GM21529 (cell line): ENCODE results near the gene PIK3R5.
A peak's percentile ranks its signal among the peaks of the same experiment; 100 is the strongest.
"Not testable (repeated sequence)": the region's sequence is repeated elsewhere in the genome, so short reads cannot be mapped to it uniquely, and the experiment has no call there.

Experiments used
- ATAC-seq: cut with Tn5 transposase; IDR thresholded peaks from one replicate; pipeline ENCODE4 v1.9.1; 2021; ENCODE audit not compliant: unreplicated experiment

Gene PIK3R5

DNA sequence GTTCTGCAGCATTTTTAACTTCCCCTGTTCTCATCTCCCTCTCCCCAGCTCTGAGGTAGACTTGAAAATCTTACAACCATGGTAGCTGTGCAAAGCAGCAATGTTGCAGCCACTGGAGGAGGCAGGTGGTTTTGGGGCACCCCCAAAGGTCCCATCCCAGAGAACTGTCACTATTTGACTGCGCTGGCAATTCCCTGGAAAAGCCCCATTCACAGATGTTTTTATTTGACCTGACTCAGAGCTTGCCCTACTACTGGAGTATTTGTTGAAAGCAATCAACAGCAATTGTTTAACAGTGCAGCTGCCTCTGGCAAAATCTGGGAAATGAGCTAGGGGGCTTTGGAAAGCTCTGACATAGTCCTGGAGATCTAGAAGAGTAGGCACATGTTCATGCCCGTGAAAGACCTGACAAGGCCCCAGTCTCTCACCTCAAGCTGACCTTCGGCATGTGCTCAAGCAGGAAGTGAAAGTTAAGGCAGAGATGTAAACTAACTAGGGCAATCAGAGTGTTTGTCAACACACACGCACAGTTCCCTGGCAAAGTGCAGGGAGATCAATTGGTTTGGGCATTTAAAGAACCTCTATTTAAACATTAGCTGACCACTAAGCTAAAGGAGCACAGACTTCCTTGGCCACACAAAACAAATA lies 19.7 kb upstream of the PIK3R5 start:
- no peak for ATAC-seq

- ATAC-seq: not testable (repeated sequence)
Observed at GRCh38 chr17:8984225-8984624, 18.7 kb upstream of the PIK3R5 start.

DNA sequence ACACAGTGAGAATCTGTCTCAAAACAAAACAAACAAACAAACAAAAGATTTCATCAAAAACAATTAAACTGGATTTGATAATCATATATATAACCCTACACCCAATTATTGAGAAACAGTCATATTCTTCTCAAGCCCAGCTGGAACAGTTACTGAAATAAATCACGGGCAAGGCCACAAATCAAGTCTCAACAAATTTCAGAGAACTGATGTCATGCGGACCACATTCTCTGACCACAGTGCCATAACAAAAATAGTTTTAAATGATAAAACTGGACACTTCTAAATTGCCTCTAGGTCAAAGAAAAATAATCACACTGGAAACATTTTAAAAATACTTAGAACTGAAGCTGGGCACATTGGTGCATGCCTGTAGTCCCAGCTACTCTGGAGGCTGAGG lies 15.9 kb upstream of the PIK3R5 start:
- ATAC-seq: no peak

DNA sequence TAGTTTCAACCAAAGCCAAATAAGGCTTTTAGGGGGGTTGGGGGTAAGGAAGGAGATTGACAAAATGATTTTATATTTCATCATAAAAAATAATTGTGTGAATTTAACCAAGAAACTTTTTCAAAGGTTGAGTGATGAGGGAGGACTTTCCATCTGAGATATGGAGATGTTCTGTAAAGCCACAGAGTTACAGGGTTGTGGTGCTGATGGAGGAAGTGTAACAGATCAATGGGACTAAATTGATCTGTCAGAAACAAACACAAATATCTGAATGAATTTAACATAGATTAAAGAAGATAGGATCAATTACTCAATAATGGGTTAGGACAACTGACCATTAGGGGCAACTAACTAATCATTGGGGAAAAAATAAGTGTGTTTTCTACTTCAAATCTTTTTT lies 14.2 kb upstream of the PIK3R5 start:
- no peak for ATAC-seq

GRCh38 chr17:8976638-8977037 lies 11.1 kb upstream of the PIK3R5 start:
- no peak for ATAC-seq

- no peak for ATAC-seq
Observed at GRCh38 chr17:8975091-8975725, 9.7 kb upstream of the PIK3R5 start.

DNA sequence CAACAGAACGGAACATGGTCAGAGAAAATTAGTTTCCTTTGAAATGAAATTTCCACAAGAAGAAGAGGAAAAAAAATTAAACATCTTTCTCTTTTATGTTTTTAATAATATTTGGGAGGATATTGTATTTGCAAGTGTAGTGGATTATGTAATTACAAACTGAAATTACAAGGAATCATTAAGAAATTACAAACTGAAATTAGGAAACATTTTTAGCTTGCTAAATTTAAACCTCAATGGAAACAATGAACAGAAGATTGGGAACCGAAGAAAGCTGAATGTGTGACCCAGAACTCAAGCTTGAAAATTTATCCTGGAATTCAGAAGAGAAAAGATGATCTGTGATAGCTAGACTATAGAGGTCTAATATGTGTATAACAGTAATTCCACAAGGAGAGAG lies 4.4 kb upstream of the PIK3R5 start:
- no peak for ATAC-seq

- ATAC-seq: no peak
Observed at GRCh38 chr17:8968503-8968902, 3.0 kb upstream of the PIK3R5 start.

- ATAC-seq: no peak
Observed at GRCh38 chr17:8967861-8968260, 2.4 kb upstream of the PIK3R5 start.

DNA sequence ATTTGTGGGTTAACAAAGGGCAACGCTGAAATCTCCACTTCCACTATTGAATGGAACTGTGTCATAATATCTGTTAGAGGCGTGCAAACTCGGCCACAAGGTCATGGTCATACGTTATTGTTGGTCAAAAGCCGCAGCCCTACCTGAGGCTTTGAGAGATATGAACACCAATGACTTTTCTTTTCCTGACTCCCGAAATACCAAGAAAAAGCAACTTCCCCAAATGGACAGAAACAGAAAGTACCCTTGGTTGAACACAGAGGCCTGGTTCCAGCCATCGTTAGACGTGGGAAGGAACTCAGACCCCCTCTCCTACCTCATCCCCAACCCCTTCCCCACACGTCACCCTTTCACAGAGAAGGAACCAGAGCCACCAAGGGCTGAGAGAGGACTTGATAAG lies 1.4 kb upstream of the PIK3R5 start:
- ATAC-seq: no peak

DNA sequence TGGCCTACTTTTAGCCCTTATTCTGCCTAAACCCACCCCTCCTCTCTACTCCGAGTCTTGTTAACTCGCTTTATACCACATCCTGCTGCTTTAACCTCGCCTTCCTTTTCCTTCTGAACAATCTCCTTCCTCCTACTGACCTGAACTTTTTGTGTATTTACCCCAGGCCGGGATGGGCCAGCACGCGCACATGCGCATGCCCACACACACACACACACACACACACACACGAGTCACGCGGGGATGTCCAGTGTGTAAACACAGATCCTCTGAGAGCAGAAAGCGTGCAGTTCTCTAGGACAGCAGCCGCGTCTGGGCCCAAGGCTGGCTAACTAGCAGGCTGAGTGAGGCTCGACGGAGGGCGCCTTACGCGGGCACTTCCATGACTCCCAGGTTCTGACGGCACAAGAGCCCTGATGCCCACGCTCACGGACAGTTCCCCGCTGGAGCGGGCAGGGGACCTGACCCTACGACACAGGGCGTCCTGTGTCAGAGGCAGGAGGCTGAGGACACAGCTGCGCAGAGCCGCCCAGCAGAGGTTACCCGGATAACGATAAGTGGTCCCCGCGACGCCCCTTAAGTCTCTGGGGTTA lies 610 bp downstream of the PIK3R5 start:
- ATAC-seq: peak; percentile 22

GRCh38 chr17:8963647-8964258 lies 1.8 kb downstream of the PIK3R5 start:
- ATAC-seq: no peak

- no peak for ATAC-seq
Observed at GRCh38 chr17:8963014-8963413, 2.5 kb downstream of the PIK3R5 start.

DNA sequence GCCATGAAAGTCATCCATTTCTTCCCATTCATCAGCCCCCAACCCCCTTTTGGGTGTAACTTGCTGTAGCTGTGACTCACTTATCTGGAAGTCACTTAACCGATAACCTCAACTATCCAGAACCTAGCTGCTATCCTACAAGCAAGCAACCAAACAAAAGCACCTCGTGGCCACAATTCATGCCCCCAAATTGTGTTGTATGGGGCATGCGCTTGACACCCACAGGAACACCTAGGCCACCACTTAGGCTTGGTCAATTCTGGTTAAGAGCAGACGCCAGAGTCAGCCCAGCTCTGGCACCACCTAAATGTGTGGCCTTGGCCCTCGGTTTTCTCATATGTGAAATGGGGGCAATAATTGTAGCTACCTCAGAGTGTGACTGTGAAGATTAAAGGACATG lies 3.7 kb downstream of the PIK3R5 start:
- no peak for ATAC-seq

DNA sequence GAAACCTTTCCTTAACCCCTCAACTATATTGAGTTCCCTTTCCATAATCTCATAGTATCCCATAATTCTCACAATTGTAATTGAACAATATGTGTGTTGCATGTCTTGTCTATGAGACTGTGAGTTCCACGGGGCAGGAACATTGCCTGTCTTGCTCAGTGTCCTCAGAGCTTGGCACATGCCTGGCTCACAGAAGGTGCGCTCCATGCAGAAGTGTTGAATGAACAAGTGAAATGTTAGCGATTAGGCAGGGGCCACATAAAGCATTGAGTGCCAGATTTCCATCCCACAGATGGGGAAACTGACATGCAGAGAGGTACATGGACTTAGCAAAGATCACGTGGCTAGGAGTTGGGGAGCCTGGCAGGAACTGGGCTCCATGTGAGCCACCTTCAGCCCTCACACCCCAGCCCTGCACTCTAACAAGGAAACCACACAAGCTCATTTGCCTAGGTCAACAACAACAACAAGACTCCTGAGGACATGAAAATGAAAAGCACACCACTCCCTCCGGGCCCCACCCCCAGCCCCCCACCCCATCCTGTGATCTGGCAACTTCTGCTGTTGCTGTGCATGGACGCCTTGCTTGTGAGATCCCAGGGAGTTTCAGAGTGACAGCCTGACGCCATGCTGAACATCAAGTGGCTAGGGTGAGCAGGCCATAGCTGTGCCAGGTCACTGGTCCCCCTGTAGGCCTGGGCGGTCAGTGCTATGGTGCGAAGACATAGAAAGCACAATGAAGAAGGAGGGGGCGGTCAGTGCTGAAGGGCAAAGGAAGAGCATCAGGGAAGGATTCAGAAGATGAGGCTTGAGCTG lies 5.0 kb downstream of the PIK3R5 start:
- no peak for ATAC-seq

DNA sequence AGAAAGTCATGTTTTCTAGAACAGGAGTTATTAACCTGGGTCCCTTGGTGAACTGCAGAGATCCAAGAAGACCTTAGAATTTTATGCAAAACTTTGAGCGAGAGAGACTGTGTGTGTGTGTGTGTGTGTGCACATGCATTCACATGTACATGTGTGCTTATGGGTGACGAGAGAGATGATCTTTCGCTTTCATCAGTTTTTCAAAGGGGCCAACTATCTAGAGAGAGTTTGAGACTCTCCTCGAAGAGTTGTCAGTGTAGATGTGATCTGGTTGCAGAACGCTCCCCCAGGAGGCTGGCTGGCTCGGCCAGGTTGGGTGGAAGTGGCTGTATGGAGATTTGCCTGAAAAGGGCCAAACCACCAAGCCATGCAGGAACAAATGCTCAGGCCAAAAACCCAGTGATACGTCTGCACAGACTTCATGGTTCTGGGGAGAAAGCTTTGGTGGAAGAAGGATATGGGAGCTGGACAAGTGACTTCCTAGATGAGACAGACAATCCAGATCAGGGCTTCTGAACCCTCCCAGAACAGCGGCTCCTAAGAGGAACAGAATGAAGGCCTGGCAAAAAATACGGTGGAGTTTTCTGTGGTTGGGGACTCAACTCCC lies 6.1 kb downstream of the PIK3R5 start:
- no peak for ATAC-seq

- no peak for ATAC-seq
Observed at GRCh38 chr17:8957721-8958120, 7.8 kb downstream of the PIK3R5 start.

- ATAC-seq: peak; percentile 66
Observed at GRCh38 chr17:8956465-8956902, 9.0 kb downstream of the PIK3R5 start.

DNA sequence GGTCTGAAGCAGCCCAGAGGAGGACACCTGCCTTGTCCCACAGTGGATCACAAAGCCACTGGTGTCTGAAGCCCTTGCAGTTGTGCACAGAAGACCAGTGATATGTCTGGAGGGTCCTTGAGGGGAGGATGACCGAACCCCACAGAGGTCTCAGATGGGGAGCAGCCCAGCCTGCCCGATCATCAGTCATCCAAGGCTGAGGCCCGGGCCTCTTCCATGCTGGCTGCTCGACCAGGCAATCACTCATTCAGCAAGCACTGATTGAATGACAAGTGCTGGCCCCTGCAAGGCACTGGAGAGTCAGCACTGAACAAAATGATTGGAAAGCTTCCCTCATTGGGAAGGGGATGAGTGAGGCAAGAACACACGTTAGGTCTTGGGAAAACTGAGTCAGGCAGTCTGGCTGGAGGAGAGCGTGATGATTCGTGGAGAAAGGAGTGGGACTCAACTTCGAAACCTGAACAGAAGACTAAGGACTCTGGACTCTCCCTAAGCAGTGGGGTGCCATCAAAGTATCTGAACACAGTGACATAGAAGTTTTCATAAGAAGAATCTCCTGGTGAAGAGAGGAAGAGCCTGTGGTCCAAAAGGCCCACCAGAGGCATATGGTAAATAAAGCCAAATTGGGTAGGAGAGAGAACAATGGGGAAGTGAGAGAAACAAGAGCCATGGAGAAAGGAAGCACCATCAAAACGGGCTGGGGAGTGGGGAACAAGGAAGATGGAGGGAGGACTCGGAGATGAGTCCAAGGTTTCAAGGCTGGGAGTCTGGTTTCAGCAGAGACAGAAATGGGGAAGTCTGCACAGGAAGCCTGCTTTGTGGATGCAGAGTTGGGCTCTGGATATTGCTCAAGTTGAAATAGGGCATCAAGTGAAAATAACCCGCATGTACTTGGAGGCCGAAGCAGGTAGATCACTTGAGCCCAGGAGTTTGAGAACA lies 10.2 kb downstream of the PIK3R5 start:
- ATAC-seq: no peak

- ATAC-seq: no peak
Observed at GRCh38 chr17:8954339-8954738, 11.2 kb downstream of the PIK3R5 start.
